HL-60 (cell line): Measurements from ENCODE around the gene CNTN5.

Experiments used
- DNase-seq, 2 experiments: peaks; one replicate each; pipeline ENCODE4 v3.0.0-alpha.2; 2010 to 2020; ENCODE audit warnings: low read depth in 1 of 2, low spot score in 1 of 2
- H3K27ac ChIP-seq: fragments of 250-450 bp; sonication (Bioruptor Pico); replicated peaks from 2 replicates; pipeline ENCODE4 v1.5.1; 2020; ENCODE audit warnings: mild to moderate bottlenecking, moderate library complexity
- H3K27me3 ChIP-seq: fragments of 250-450 bp; sonication (Bioruptor Pico); 2 replicates; pipeline ENCODE4 v1.5.1; 2021; ENCODE audit warnings: mild to moderate bottlenecking, moderate library complexity; ENCODE audit not compliant: insufficient read depth, poor library complexity, severe bottlenecking
- H3K4me3 ChIP-seq: replicated peaks from 2 replicates; pipeline ENCODE4 v1.5.1; 2011; ENCODE audit warnings: mild to moderate bottlenecking, control low read depth, low read length; ENCODE audit not compliant: insufficient read depth
- GABPA ChIP-seq: IDR thresholded peaks from 2 replicates; pipeline ENCODE4 v1.6.1; 2012; ENCODE audit warnings: low read depth
- POLR2AphosphoS5 ChIP-seq: IDR thresholded peaks from 2 replicates; pipeline ENCODE4 v1.6.1; 2012; ENCODE audit warnings: low read depth
- SPI1 ChIP-seq: IDR thresholded peaks from 2 replicates; pipeline ENCODE4 v1.6.1; 2012; ENCODE audit warnings: low read depth, mild to moderate bottlenecking, borderline replicate concordance
- long read RNA-seq: library from polyadenylated mRNA; unstranded; transcript quantifications from one replicate; pipeline ENCODE4 v2.0.0, GENCODE V29; 2020
- TF ChIP-seq, protein P1 (sequence below): IDR thresholded peaks from 2 replicates; pipeline ENCODE4 v1.6.1; 2012; ENCODE audit warnings: low read depth; ENCODE audit not compliant: insufficient replicate concordance
- TF ChIP-seq, protein P2 (sequence below): IDR thresholded peaks from one replicate; pipeline ENCODE4 v1.5.1; 2011; ENCODE audit warnings: low read length, control low read depth, inconsistent platforms; ENCODE audit not compliant: insufficient read depth

Gene CNTN5
- long read RNA-seq: 0 reads

DNA sequence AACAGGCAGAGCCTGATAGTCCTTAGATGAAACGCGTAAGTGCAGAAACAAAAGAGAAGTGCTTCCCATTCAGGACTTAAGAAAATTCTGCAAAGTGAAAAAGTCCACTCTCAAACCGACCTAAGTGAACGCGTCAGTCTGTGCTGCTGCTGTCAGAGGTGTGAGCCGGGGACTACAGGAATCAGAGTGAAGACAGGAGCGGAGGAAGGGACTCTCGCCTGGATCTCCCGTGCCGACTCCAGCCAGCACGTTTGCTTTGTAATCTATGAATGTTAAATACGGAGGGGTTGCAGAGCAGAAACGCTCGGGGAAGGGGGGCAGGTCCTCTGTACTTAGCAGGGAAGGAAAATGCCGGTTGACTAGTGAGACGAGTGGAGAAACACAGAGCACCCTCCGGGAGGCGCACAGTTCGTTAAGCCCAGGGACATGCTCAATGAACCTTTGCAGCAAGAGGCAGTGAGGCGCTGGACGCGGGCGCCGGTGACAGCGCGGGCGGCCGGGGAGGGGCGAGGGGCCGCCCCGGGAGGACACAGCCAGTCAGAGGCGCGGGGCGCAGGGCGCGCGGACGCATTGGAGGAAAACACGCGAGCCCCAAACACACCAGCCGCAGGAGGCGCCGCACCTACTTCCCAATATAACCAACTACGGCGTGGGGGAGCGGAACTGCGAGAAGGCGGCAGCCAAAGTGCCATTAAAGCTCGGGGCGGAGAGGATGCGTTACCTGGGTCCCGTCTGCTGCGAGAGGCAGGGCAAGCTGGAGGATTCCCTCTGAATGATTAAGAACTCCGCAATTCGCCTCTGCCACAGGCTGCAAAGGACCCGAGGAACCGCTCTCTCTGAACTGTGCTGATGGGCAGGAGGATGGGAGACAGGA lies at the start of gene CNTN5:
Gene CNTN5, plus strand, starts transcription at position 598 of the 874 bp plus-strand sequence.
- DNase-seq: peak in 1 of 2 experiments; percentile 32
- peaks cover 19% of the 10 kb centered on the region for H3K27me3 ChIP-seq
- no peak for TF ChIP-seq POLR2AphosphoS5
- no peak for TF ChIP-seq GABPA
- TF ChIP-seq, protein P1, sequence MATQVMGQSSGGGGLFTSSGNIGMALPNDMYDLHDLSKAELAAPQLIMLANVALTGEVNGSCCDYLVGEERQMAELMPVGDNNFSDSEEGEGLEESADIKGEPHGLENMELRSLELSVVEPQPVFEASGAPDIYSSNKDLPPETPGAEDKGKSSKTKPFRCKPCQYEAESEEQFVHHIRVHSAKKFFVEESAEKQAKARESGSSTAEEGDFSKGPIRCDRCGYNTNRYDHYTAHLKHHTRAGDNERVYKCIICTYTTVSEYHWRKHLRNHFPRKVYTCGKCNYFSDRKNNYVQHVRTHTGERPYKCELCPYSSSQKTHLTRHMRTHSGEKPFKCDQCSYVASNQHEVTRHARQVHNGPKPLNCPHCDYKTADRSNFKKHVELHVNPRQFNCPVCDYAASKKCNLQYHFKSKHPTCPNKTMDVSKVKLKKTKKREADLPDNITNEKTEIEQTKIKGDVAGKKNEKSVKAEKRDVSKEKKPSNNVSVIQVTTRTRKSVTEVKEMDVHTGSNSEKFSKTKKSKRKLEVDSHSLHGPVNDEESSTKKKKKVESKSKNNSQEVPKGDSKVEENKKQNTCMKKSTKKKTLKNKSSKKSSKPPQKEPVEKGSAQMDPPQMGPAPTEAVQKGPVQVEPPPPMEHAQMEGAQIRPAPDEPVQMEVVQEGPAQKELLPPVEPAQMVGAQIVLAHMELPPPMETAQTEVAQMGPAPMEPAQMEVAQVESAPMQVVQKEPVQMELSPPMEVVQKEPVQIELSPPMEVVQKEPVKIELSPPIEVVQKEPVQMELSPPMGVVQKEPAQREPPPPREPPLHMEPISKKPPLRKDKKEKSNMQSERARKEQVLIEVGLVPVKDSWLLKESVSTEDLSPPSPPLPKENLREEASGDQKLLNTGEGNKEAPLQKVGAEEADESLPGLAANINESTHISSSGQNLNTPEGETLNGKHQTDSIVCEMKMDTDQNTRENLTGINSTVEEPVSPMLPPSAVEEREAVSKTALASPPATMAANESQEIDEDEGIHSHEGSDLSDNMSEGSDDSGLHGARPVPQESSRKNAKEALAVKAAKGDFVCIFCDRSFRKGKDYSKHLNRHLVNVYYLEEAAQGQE: no peak
- TF ChIP-seq, protein P2, sequence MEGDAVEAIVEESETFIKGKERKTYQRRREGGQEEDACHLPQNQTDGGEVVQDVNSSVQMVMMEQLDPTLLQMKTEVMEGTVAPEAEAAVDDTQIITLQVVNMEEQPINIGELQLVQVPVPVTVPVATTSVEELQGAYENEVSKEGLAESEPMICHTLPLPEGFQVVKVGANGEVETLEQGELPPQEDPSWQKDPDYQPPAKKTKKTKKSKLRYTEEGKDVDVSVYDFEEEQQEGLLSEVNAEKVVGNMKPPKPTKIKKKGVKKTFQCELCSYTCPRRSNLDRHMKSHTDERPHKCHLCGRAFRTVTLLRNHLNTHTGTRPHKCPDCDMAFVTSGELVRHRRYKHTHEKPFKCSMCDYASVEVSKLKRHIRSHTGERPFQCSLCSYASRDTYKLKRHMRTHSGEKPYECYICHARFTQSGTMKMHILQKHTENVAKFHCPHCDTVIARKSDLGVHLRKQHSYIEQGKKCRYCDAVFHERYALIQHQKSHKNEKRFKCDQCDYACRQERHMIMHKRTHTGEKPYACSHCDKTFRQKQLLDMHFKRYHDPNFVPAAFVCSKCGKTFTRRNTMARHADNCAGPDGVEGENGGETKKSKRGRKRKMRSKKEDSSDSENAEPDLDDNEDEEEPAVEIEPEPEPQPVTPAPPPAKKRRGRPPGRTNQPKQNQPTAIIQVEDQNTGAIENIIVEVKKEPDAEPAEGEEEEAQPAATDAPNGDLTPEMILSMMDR: no peak
- H3K4me3 ChIP-seq: no peak within 1 kb of the TSS
- no peak within 1 kb of the TSS for H3K27ac ChIP-seq

DNA sequence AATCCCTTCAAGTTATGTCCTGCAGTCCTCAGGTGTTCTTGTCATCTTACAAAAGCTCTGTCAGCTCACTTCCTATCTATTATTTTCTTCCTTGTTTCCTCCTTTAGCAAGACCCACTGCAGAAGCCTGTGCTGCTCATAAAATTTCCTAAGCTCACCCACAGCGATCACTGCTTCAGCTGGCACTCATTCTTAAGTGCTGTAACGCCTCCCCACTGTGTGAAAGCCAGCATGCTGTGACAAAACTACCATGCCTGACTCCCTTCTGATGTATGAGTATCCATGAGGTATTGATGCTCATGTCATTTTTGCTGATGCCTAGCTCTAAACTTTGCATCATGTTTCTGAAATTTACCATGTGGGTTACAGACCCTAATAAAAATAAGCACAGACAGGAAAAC lies 41.5 kb upstream of the CNTN5 start:
- H3K27me3 ChIP-seq: no peaks in the 10 kb centered on the region
- TF ChIP-seq GABPA (no peak), SPI1 (no peak), POLR2AphosphoS5 (no peak)
- TF ChIP-seq, protein P2: no peak
- TF ChIP-seq, protein P1: no peak
- DNase-seq: no peak
- H3K4me3 ChIP-seq: no peak overlapping the region
- H3K27ac ChIP-seq: no peak overlapping the region

DNA sequence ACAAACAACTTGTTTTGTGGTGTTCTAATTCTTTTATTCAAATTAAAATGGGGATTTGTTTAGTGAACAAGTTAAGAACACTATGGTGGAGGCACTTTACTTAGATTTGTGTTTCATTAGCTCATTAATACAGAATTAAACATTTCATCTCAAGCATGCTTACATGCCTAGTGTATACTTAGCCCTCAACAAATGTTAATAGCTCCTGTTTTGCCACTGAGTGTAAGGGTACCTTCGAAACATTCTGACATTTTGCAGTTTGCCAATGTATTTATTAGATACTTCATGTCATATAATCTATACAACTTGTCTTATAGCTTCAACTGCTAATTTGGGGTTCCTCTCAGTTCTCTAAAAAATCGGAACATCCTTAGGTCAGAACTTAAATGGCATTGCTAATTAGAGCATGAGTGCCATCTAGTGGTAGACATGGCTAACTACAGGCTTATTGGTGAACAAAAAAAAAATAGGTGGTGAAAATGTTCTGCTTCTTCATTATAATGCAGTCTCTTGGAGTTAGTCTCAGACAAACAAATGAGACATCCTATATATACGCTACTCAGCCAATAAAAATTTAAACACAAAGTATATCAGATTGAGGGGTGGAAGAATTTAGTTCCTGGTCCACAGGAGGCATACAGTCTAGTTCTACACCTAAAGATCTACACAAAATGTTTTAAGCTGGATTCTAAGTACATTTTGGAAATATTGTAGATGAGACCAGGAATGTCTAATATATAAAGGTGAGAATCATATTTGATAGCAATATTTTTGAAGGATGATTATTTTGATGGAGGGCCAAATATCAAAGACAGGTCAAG lies 4.9 kb upstream of the CNTN5 start:
- Histone ChIP-seq H3K27ac (no peak overlapping the region), H3K4me3 (no peak overlapping the region), H3K27me3 (peaks cover 9% of the 10 kb centered on the region)
- peak; percentile 3 to 14 for DNase-seq
- no peak for TF ChIP-seq GABPA
- TF ChIP-seq, protein P1: no peak
- no peak for TF ChIP-seq SPI1
- no peak for TF ChIP-seq POLR2AphosphoS5
- TF ChIP-seq, protein P2: peak; percentile 70
